Activated T-cell treated with anti-CD3 and anti-CD28 coated beads, Interleukin-2, amount 50 U/mL, for 24 hours (primary cell): ENCODE measurements around the gene CACNA2D3.

Experiments
- DNase-seq: peaks from one replicate; pipeline ENCODE4 v3.0.0-alpha.2; 2020
- H3K27ac Mint-ChIP-seq: 2 replicates; pipeline ENCODE4 v1.8.0; 2020; ENCODE audit warnings: mild to moderate bottlenecking, mixed read lengths
- H3K27me3 Mint-ChIP-seq: 2 replicates; pipeline ENCODE4 v1.8.0; 2020; ENCODE audit warnings: mixed read lengths
- H3K36me3 Mint-ChIP-seq: 2 replicates; pipeline ENCODE4 v1.8.0; 2020; ENCODE audit warnings: low read depth, mixed read lengths
- H3K4me1 Mint-ChIP-seq: 2 replicates; pipeline ENCODE4 v1.8.0; 2020; ENCODE audit warnings: low read depth, mixed read lengths
- H3K4me3 Mint-ChIP-seq: 2 replicates; pipeline ENCODE4 v1.8.0; 2020; ENCODE audit warnings: mild to moderate bottlenecking, moderate library complexity, mixed read lengths
- H3K9me3 Mint-ChIP-seq: 2 replicates; pipeline ENCODE4 v1.8.0; 2020; ENCODE audit warnings: mixed read lengths

CACNA2D3 gene

GRCh38 chr3:54171951-54172350 is 49.6 kb downstream of the CACNA2D3 start:
- Mint-ChIP-seq H3K9me3 (no peaks in the 10 kb centered on the region), H3K36me3 (no peaks in the 10 kb centered on the region), H3K27ac (no peak overlapping the region), H3K4me3 (no peak overlapping the region), H3K4me1 (no peaks in the 10 kb centered on the region), H3K27me3 (peaks cover 3% of the 10 kb centered on the region)
- DNase-seq: no peak

DNA sequence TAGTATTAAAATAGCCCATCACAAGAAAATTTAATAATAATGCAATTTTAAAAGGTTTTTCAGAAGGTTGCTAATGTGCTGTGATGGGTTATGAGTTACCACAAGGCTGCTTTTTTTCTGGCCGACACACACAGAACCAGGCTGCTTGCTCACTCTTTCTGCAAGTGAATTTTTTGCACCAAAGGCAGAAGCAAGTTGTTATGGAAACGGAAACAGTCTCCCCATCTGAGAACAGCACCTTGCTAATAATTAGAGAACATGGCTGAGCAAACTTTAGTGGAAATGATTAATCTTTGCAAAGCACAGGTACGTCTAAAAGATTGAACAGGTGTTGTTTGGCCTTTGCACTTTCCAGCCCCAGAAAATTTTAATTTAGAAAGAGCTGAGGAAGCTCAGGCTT is 51.0 kb downstream of the CACNA2D3 start:
- H3K27ac Mint-ChIP-seq: no peak overlapping the region
- H3K27me3 Mint-ChIP-seq: peaks cover 3% of the 10 kb centered on the region
- H3K4me3 Mint-ChIP-seq: no peak overlapping the region
- no peaks in the 10 kb centered on the region for H3K9me3 Mint-ChIP-seq
- no peaks in the 10 kb centered on the region for H3K36me3 Mint-ChIP-seq
- no peaks in the 10 kb centered on the region for H3K4me1 Mint-ChIP-seq
- no peak for DNase-seq

- Mint-ChIP-seq H3K9me3 (no peaks in the 10 kb centered on the region), H3K27ac (no peak overlapping the region), H3K4me3 (no peak overlapping the region), H3K4me1 (no peaks in the 10 kb centered on the region), H3K36me3 (no peaks in the 10 kb centered on the region), H3K27me3 (peaks cover 3% of the 10 kb centered on the region)
- DNase-seq: no peak
These were observed 53.8 kb downstream of the CACNA2D3 start for GRCh38 chr3:54176106-54176505.

DNA sequence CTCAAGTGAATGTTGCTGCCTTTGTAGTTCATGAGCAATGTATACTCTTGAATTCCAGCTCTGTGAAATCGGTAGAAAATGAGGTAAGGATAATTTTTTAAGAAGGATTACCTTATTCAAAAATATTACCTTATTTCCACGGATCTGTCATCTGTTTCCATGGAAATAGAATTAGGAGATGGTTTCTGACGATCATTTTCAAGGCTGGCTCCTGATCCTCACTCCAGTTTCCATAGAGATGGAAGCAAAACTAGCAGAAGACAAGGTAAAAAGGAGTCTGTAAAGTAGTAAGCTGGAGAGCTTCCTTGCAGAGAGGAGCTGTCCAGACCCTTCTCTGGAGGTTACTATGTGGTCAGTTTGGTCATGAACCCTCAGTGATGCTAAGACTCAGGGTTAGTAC is 55.5 kb downstream of the CACNA2D3 start:
- no peak overlapping the region for H3K27ac Mint-ChIP-seq
- no peaks in the 10 kb centered on the region for H3K9me3 Mint-ChIP-seq
- H3K4me1 Mint-ChIP-seq: no peaks in the 10 kb centered on the region
- no peaks in the 10 kb centered on the region for H3K27me3 Mint-ChIP-seq
- no peak for DNase-seq
- H3K4me3 Mint-ChIP-seq: no peak overlapping the region
- H3K36me3 Mint-ChIP-seq: no peaks in the 10 kb centered on the region

DNA sequence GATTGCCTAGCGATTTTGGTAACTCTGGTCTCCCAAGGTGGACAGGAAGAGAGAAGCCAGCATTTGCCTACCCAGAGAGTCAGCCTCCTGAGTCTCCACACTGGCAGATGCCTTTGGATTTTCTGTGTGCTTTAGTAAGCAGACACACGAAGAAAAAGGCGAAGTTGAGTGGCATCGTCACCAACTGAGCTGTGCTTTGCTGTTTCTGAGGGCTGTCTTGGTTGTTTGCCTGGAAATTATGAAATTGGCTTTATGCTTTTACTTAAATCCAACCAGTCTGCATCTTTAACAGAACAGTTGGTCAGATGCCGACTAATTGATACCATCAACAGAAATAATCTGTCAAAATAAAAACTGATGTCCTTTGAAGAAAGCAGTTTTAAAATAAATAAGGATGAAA is 56.0 kb downstream of the CACNA2D3 start:
- Mint-ChIP-seq H3K27ac (no peak overlapping the region), H3K27me3 (no peaks in the 10 kb centered on the region), H3K4me1 (no peaks in the 10 kb centered on the region), H3K4me3 (no peak overlapping the region), H3K9me3 (no peaks in the 10 kb centered on the region), H3K36me3 (no peaks in the 10 kb centered on the region)
- DNase-seq: no peak

GRCh38 chr3:54180921-54181320 is 58.6 kb downstream of the CACNA2D3 start:
- Mint-ChIP-seq H3K9me3 (no peaks in the 10 kb centered on the region), H3K36me3 (no peaks in the 10 kb centered on the region), H3K27ac (no peak overlapping the region), H3K4me1 (no peaks in the 10 kb centered on the region), H3K27me3 (no peaks in the 10 kb centered on the region), H3K4me3 (no peak overlapping the region)
- DNase-seq: no peak

GRCh38 chr3:54182242-54182641 is 59.9 kb downstream of the CACNA2D3 start:
- Mint-ChIP-seq H3K4me1 (no peaks in the 10 kb centered on the region), H3K27me3 (no peaks in the 10 kb centered on the region), H3K27ac (no peak overlapping the region), H3K36me3 (no peaks in the 10 kb centered on the region), H3K4me3 (no peak overlapping the region), H3K9me3 (peaks cover 4% of the 10 kb centered on the region)
- DNase-seq: no peak

DNA sequence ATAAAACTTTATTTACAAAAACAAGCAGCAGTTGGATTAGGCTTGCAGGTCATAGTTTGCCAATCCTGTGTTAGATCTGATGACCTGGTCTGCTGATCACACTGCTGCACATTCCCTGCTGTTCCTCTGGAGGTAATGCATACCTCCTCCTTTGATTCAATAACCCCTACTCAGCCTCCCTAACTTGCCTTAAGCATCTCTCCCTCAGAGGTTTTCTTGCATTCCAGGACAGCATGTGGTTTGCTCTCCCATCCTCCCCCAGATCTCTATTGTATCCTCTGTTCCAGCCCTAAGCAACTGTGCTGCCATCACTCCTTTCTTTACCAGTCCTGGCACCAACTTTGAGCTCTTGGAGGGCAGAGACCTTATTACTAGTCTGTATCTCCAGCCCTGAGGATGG is 63.4 kb downstream of the CACNA2D3 start:
- Mint-ChIP-seq H3K36me3 (no peaks in the 10 kb centered on the region), H3K4me1 (no peaks in the 10 kb centered on the region), H3K4me3 (no peak overlapping the region), H3K27me3 (no peaks in the 10 kb centered on the region), H3K27ac (no peak overlapping the region), H3K9me3 (peaks cover 12% of the 10 kb centered on the region)
- no peak for DNase-seq

DNA sequence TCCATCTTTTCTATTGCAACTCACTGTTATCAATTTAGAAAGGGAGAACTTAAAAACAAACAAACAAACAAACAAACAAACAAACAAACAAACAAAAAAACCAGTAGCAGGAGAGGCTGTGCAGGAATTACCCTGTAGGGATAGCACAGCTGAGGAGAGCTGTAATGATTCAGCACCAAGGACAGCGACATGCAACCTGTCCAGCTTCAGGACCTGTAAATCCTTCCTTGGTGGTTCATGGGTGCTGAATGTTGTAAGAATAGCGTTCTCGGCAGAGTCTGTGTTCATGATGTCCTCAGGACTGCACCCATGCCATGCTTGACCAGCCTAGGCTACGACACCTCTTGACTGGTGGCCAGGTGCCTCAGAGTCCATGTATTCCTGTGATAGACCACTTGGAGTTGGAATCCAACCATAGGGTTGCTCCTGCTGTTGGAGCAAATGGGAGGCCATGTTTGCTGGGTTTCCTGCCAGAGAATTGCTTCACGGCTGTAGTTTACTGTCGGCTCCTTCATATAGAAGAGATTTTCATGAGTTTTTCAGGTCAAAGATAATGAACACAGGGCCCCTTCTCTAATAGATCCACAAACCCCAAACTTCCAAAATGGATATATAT is 65.9 kb downstream of the CACNA2D3 start:
- H3K4me1 Mint-ChIP-seq: no peaks in the 10 kb centered on the region
- H3K4me3 Mint-ChIP-seq: no peak overlapping the region
- H3K9me3 Mint-ChIP-seq: peaks cover 12% of the 10 kb centered on the region
- DNase-seq: peak; percentile 27
- no peaks in the 10 kb centered on the region for H3K27me3 Mint-ChIP-seq
- H3K36me3 Mint-ChIP-seq: no peaks in the 10 kb centered on the region
- no peak overlapping the region for H3K27ac Mint-ChIP-seq

- Mint-ChIP-seq H3K4me1 (no peaks in the 10 kb centered on the region), H3K36me3 (no peaks in the 10 kb centered on the region), H3K9me3 (peaks cover 12% of the 10 kb centered on the region), H3K27me3 (no peaks in the 10 kb centered on the region), H3K4me3 (no peak overlapping the region), H3K27ac (no peak overlapping the region)
- DNase-seq: no peak
These were observed 68.9 kb downstream of the CACNA2D3 start for GRCh38 chr3:54191220-54191619.

- H3K36me3 Mint-ChIP-seq: no peaks in the 10 kb centered on the region
- H3K4me1 Mint-ChIP-seq: no peaks in the 10 kb centered on the region
- DNase-seq: no peak
- H3K4me3 Mint-ChIP-seq: no peak overlapping the region
- peaks cover 10% of the 10 kb centered on the region for H3K9me3 Mint-ChIP-seq
- no peaks in the 10 kb centered on the region for H3K27me3 Mint-ChIP-seq
- no peak overlapping the region for H3K27ac Mint-ChIP-seq
These were observed 69.7 kb downstream of the CACNA2D3 start for GRCh38 chr3:54192026-54192425.

GRCh38 chr3:54193093-54193492 is 70.7 kb downstream of the CACNA2D3 start:
- Mint-ChIP-seq H3K4me3 (no peak overlapping the region), H3K27ac (no peak overlapping the region), H3K36me3 (no peaks in the 10 kb centered on the region), H3K9me3 (peaks cover 2% of the 10 kb centered on the region), H3K27me3 (no peaks in the 10 kb centered on the region), H3K4me1 (no peaks in the 10 kb centered on the region)
- DNase-seq: no peak

GRCh38 chr3:54196360-54196991 is 74.1 kb downstream of the CACNA2D3 start:
- no peaks in the 10 kb centered on the region for H3K9me3 Mint-ChIP-seq
- no peak overlapping the region for H3K27ac Mint-ChIP-seq
- H3K27me3 Mint-ChIP-seq: no peaks in the 10 kb centered on the region
- H3K36me3 Mint-ChIP-seq: no peaks in the 10 kb centered on the region
- H3K4me3 Mint-ChIP-seq: no peak overlapping the region
- DNase-seq: no peak
- no peaks in the 10 kb centered on the region for H3K4me1 Mint-ChIP-seq

DNA sequence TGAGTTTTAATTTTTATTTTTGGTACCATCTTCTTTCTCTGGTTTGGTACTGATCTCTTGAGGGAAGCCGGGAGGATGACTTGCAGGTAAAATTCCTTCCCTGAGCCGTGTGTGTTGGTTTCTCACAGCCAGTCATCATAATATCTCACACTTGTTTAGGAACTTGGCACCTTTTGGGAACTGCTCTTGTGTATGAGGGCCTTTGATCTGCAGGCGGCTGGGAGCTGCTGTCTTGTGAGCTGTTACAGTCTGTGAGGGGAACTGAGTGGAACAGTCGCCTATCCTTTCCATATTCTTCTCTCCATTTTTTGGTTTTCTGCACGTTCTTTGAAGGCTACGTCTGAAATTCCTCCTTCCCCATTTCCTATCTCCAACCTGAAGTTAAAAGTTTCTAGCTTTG is 75.2 kb downstream of the CACNA2D3 start:
- H3K4me3 Mint-ChIP-seq: no peak overlapping the region
- H3K27me3 Mint-ChIP-seq: no peaks in the 10 kb centered on the region
- H3K4me1 Mint-ChIP-seq: no peaks in the 10 kb centered on the region
- H3K27ac Mint-ChIP-seq: no peak overlapping the region
- H3K36me3 Mint-ChIP-seq: no peaks in the 10 kb centered on the region
- H3K9me3 Mint-ChIP-seq: no peaks in the 10 kb centered on the region
- no peak for DNase-seq

DNA sequence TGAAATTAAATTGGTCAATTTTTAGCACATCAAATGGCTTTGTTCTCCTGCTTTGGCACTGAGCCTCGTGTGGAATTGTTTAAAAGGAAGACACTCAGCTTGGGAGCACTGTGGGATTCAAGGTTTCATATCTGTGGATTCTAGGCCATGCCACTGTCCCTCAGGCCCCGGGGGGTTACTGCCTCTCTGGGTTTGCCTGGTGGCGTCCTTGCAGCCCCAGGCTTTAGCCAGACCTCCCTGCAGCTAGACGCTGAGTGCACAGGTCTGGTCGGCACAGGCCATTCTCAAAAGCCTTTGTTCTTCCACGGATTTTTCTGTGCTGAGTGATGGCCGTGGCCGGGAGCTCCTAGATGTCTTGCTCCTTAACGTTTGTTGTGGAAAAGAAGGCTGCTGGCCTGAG is 76.2 kb downstream of the CACNA2D3 start:
- Mint-ChIP-seq H3K27me3 (no peaks in the 10 kb centered on the region), H3K27ac (no peak overlapping the region), H3K9me3 (no peaks in the 10 kb centered on the region), H3K36me3 (no peaks in the 10 kb centered on the region), H3K4me3 (no peak overlapping the region), H3K4me1 (no peaks in the 10 kb centered on the region)
- no peak for DNase-seq

GRCh38 chr3:54202054-54202453 is 79.7 kb downstream of the CACNA2D3 start:
- Mint-ChIP-seq H3K4me1 (no peaks in the 10 kb centered on the region), H3K27ac (no peak overlapping the region), H3K4me3 (no peak overlapping the region), H3K27me3 (no peaks in the 10 kb centered on the region), H3K36me3 (no peaks in the 10 kb centered on the region), H3K9me3 (no peaks in the 10 kb centered on the region)
- DNase-seq: no peak
